NOMO-1 treated with DMSO at 0.1 percent for 48 hours (cell line): ENCODE data around the gene CS.
"Not testable (repeated sequence)": the region's sequence is repeated elsewhere in the genome, so short reads cannot be mapped to it uniquely, and the experiment has no call there.

Source experiments
- DNase-seq: peaks from one replicate; lab custom pipeline; 2025; ENCODE audit not compliant: unreplicated experiment; lab: John Stamatoyannopoulos, UW

The CS gene

GRCh38 chr12:56321610-56322009, 21.5 kb upstream of the CS start:
- DNase-seq, result not testable (repeated sequence)

DNA sequence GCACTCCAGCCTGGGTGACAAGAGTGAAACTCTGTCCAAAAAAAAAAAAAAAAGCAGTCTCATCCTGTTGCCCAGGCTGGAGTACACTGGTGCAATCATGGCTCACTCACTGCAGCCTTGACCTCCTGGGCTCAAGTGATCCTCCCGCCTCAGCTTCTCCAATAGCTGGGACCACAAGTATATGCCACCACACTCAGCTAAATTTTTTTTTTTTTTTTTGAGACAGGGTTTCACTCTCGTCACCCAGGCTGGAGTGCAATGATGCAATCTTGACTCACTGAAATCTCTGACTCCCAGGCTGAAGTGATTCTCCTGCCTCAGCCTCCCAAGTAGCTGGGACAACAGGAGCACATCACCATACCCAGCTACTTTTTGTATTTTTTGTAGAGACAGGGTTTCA, 20.9 kb upstream of the CS start:
- no peak for DNase-seq

- DNase-seq, result no peak
These were observed 17.5 kb upstream of the CS start for GRCh38 chr12:56317675-56318074.

GRCh38 chr12:56315622-56316473, 15.7 kb upstream of the CS start, which contains the start of gene CNPY2:
TSS of gene CNPY2 (minus strand) at chr12:56315988. CDS start at chr12:56315217, 771 bp downstream.
- peak; percentile 96 for DNase-seq

GRCh38 chr12:56315249-56315621, 15.1 kb upstream of the CS start:
- DNase-seq, result peak; percentile 21

- DNase-seq, result no peak
These were observed 10.9 kb upstream of the CS start for GRCh38 chr12:56311003-56311402.

DNA sequence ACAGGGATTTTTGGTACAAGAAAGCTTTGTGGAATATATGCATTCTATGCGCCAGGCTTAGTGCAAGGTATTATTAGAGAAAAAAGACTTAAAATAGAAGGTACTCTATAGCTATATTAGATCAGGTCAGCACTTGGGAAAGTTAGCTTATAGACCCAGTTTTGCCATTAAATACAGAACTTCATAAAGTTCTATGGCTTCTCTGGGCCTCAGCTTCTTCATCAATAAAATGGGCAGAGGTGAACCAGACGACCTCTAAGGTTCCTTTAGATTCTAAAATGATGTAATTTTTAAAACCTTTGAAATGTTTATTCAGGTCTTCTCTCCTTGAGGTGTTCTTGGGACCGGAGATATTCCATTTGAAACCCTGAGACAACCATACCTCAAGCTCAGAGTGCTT, 8.6 kb upstream of the CS start:
- DNase-seq, result no peak

DNA sequence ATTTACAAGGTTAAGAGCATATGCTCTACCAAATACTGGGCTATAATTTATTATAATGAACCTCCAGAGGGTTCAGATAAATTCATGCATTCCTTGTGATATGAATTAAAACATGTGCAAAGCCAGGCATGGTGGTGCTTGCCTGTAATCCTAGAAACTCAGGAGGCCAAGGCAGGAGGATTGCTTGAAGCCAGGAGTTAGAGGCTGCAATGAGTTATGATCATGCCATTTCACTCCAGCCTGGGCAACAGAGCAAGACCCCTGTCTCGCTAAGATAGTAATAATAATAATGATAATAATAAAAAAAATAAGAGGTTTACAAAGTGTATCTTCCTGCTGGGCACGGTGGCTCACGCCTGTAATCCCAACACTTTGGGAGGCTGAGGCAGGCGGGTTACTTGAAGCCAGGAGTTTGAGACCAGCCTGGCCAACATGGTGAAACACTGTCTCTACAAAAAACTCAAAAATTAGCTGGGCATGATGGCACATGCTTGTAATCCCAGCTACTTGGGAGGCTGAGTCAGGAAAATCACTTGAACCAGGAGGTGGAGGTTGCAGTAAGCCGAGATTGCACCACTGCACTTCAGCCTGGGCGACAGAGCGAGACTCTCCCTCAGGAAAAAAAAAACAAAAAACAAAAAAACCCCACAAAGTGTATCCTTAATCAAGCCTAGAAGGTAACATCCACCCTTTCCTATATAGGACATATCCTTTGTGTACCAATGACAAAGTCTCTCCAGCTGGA, 7.3 kb upstream of the CS start:
- no peak for DNase-seq

DNA sequence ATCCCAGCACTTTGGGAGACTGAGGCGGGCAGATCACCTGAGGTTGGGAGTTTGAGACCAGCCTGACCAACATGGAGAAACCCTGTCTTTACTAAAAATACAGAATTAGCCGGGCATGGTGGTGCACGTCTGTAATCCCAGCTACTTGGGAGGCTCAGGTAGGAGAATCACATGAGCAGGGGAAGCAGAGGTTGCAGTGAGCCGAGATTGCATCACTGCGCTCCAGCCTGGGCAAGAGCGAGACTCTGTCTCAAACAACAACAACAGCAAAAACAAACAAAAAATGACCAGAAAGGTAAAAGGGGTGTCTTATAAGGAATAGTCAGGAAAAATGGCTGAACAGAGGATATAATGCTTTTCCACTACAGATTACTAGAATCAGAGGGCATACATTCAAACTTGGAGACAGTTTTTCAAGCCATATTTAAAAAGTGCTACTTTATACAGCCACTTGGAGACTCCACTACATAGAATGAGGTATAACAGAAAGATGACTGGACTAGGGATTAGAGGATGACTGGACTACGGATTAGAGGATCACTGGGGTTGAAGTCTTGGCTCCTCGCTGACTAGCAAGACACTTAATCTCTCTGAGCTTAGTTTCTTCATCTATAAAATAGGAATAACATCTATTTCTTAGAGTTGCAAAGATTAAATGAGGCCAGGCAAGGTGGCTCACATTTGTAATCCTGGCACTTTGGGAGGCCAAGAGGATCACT, 4.9 kb upstream of the CS start:
- DNase-seq, result no peak

DNA sequence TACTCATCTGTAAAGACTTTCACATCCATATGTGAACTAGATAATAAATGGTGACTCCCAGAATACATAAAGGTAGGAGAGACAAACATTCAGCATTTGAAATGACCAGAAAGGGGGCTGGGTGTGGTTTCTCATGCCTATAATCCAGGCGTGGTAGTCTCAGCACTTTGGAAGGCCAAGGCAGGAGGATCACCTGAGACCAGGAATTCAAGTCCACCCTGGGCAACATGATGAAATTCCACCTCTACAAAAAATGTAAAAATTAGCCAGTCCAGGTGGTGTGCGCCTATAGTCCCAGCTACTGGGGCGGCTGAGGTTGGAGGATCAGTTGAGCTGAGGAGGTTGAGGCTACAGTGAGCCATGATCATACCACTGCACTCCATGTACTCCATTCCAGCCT, 4.1 kb upstream of the CS start:
- DNase-seq, result no peak

DNA sequence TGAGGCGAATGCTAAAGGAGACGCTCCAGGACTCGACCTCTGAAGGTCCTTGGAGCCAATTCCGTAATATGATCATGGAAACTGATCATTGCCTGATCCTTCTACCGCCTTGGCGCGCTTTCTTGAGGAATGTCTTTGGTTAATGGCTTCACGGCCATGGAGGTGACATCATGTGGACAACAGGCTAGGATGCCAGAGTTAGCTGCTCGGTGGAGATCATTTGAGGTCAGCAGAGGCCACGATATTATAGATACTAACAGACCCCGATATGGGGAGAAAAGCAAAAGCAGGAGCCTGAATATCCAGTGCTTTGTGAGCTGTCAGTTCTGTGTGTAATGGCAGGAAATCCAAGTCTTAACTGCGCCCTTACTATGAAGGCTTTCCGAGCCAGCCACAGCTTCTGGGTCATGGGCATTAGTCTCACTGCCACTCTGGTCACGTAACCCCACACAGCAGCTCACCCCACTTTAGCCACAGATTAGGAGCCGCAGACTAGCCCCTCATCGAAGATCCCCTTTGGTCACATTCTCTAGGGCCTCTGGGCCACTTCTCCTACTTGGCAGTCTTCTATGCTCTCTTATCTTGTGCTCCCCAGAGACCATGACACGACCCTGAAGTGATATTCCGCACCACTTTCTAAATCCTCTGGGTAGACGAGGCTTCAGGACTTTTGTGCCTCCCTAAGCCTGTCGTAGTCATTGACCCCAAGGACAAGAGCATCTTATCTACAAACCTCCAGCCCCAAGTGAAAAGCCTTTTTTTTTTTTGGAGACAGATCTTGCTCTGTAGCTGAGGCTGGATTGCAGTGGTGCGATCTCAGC, 724 bp upstream of the CS start:
- DNase-seq, result no peak

- DNase-seq, result peak; percentile 13
These were observed 750 bp downstream of the CS start for GRCh38 chr12:56299308-56299852.

- no peak for DNase-seq
These were observed 1.3 kb downstream of the CS start for GRCh38 chr12:56298828-56299227.

GRCh38 chr12:56297400-56297799, 2.7 kb downstream of the CS start:
- DNase-seq, result no peak

- peak; percentile 28 for DNase-seq
These were observed 3.8 kb downstream of the CS start for GRCh38 chr12:56296295-56296694.

DNA sequence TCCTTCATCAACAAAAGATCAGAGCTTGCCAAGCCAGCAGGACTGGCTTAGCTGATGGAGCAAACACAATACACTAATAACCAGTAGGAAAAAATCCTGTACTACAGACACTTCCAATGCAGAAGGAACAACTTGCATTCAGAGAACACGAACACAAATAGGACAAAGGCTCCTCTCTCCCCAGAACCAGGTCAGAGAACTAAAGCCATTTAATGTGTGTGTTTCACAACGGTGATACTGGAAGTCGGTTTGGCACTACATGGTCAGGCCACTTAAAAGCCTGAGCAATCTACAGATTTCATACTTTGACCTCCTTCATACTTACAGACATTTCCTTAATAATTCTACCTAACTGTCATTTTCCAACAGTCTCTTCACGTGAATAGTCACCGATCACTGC, 6.3 kb downstream of the CS start:
- DNase-seq, result no peak

- peak; percentile 14 for DNase-seq
These were observed 11.3 kb downstream of the CS start for GRCh38 chr12:56288705-56289387.

- DNase-seq, result no peak
These were observed 13.9 kb downstream of the CS start for GRCh38 chr12:56286044-56286830.

- DNase-seq, result not testable (repeated sequence)
These were observed 15.9 kb downstream of the CS start for GRCh38 chr12:56284263-56284662.
